Tibial nerve (tissue), 4 donors: ENCODE data around the gene TMEM168. TPM values are rescaled to one million over a fixed set of nuclear protein-coding genes. Genes with fewer than 3 reads are reported as not detected.

Source experiments
- DNase-seq, 2 donors: peaks; one replicate each; pipeline ENCODE4 v3.0.0-alpha.2; 2019; ENCODE audit warnings: low spot score in 2 of 2
- H3K27ac ChIP-seq, 4 donors: fragments of 200-600 bp; sonication (generic) in 3 of 4; one replicate each; pipeline ENCODE4 v1.5.1; 2017 to 2019; ENCODE audit warnings: mild to moderate bottlenecking in 1 of 4
- H3K27me3 ChIP-seq, 2 donors: fragments of 200-600 bp; sonication (generic) in 1 of 2; one replicate each; pipeline versions ENCODE4 v1.5.1 to v1.6.0; 2017 to 2019
- H3K36me3 ChIP-seq, 3 donors: fragments of 200-600 bp; sonication (generic); one replicate each; pipeline ENCODE4 v1.5.1; 2018 to 2019
- H3K4me1 ChIP-seq, 4 donors: fragments of 200-600 bp; sonication (generic) in 3 of 4; one replicate each; pipeline ENCODE4 v1.5.1; 2017 to 2019
- H3K4me3 ChIP-seq, 4 donors: fragments of 200-600 bp; sonication (generic) in 3 of 4; one replicate each; pipeline ENCODE4 v1.5.1; 2017 to 2019; ENCODE audit warnings: mild to moderate bottlenecking in 1 of 4, moderate library complexity in 1 of 4
- H3K9me3 ChIP-seq, 4 donors: fragments of 200-600 bp; sonication (generic) in 3 of 4; one replicate each; pipeline ENCODE4 v1.5.1; 2017 to 2019
- CTCF ChIP-seq, 5 experiments: fragments of 200-600 bp in 3 of 5; fragments of 450-650 bp in 2 of 5; sonication (generic) in 3 of 5; IDR thresholded peaks; one replicate each; pipeline ENCODE4 v1.5.1; 2016 to 2019; ENCODE audit warnings: antibody characterized with exemption in 5 of 5, mild to moderate bottlenecking in 3 of 5, moderate library complexity in 2 of 5
- EP300 ChIP-seq, 2 donors: sonication (generic); formaldehyde crosslinking; IDR thresholded peaks; one replicate each; pipeline ENCODE4 v1.6.1; 2017; ENCODE audit warnings: antibody characterized with exemption in 2 of 2, mild to moderate bottlenecking in 1 of 2
- POLR2A ChIP-seq, 2 donors: fragments of 450-650 bp; IDR thresholded peaks; one replicate each; pipeline ENCODE4 v1.6.1; 2017; ENCODE audit warnings: antibody characterized with exemption in 2 of 2, mild to moderate bottlenecking in 2 of 2, moderate library complexity in 2 of 2
- WGBS, 2 donors: methylation state at CpG; one replicate each; pipeline ENCODE4 v1.1.5; 2018; 5-methylcytosine and 5-hydroxymethylcytosine counted together
- total RNA-seq, 4 donors: library from RNA; depleted of rRNA; stranded (reverse); fragments of >200 nt; gene quantifications; one replicate each; pipeline ENCODE4 v1.1.0, GENCODE V29; 2016

The TMEM168 gene
- total RNA-seq, 4 donors from 2014 or later, result 15.6 to 30.6 (median 28.4) TPM

GRCh38 chr7:112790586-112791003 is 402 bp upstream of the TMEM168 start:
- WGBS, 2 donors, result 22 to 57% methylated on average over 4 to 12 of the region's 12 CpGs
- H3K4me1 ChIP-seq, result peaks cover 0 to 20% (median 10%) of the 10 kb centered on the region in 4 donors
- no peaks in the 10 kb centered on the region for H3K36me3 ChIP-seq

GRCh38 chr7:112789453-112789816 is 758 bp downstream of the TMEM168 start:
- DNase-seq, result no peak
- no peak for TF ChIP-seq EP300 (IDR thresholded peaks at IDR 0.05)
- TF ChIP-seq CTCF (IDR thresholded peaks at IDR 0.05), result no peak
- TF ChIP-seq POLR2A (IDR thresholded peaks at IDR 0.05), result no peak
- Histone ChIP-seq H3K36me3 (peaks cover 0 to 5% (median 0%) of the 10 kb centered on the region in 3 donors), H3K27ac (peak overlapping the region; percentile 64 to 91 (median 88)), H3K4me1 (peaks cover 0 to 20% (median 10%) of the 10 kb centered on the region in 4 donors), H3K27me3 (no peaks in the 10 kb centered on the region), H3K4me3 (peak overlapping the region; percentile 65 to 97 (median 78)), H3K9me3 (no peaks in the 10 kb centered on the region)
- WGBS, 2 donors, result 0% methylated on average over 2 of the region's 2 CpGs

More at GRCh38 chr7:112790586-112791003, 402 bp upstream of the TMEM168 start:
- Histone ChIP-seq H3K27me3 (no peaks in the 10 kb centered on the region), H3K4me3 (peak overlapping the region; percentile 65 to 97 (median 78)), H3K9me3 (no peaks in the 10 kb centered on the region), H3K27ac (peak overlapping the region; percentile 64 to 91 (median 88))
- DNase-seq, result no peak
- TF ChIP-seq CTCF (IDR thresholded peaks at IDR 0.05) (no peak), EP300 (IDR thresholded peaks at IDR 0.05) (no peak), POLR2A (IDR thresholded peaks at IDR 0.05) (no peak)

GRCh38 chr7:112788778-112789343 is 1.3 kb downstream of the TMEM168 start:
- Histone ChIP-seq H3K27me3 (no peaks in the 10 kb centered on the region), H3K4me3 (peak overlapping the region; percentile 65 to 97 (median 78)), H3K4me1 (peaks cover 0 to 20% (median 10%) of the 10 kb centered on the region in 4 donors), H3K9me3 (no peaks in the 10 kb centered on the region), H3K27ac (no peak overlapping the region), H3K36me3 (peaks cover 0 to 10% (median 0%) of the 10 kb centered on the region in 3 donors)
- WGBS, 2 donors, result 89 to 96% methylated on average over 3 of the region's 3 CpGs
- no peak for DNase-seq
- no peak for TF ChIP-seq EP300 (IDR thresholded peaks at IDR 0.05)
- no peak for TF ChIP-seq POLR2A (IDR thresholded peaks at IDR 0.05)
- TF ChIP-seq CTCF (IDR thresholded peaks at IDR 0.05), result no peak

DNA sequence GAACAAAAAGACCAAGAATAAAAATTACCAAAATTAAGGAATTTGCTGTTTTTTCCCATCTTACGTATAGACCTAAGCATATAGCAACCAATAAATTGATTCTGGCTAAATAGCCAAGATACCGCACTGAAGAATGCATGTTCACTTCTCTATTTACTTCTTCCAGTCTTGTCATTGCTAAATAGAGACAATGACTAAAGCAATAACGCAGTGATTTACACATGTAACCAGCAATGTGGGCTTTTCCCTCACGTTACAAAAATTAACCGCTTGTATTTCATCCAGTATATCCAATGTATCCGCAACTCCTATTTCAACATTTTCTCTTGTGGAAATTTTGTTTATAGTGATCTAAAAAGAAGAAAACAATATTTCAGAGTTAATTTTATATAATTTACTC is 5.6 kb downstream of the TMEM168 start:
- no peak for TF ChIP-seq CTCF (IDR thresholded peaks at IDR 0.05)
- no peak for TF ChIP-seq EP300 (IDR thresholded peaks at IDR 0.05)
- no peak for TF ChIP-seq POLR2A (IDR thresholded peaks at IDR 0.05)
- no peak for DNase-seq
- peaks cover 0 to 27% (median 13%) of the 10 kb centered on the region in 4 donors for H3K4me1 ChIP-seq
- no peaks in the 10 kb centered on the region for H3K27me3 ChIP-seq
- H3K4me3 ChIP-seq, result no peak overlapping the region
- H3K27ac ChIP-seq, result no peak overlapping the region
- no peaks in the 10 kb centered on the region for H3K9me3 ChIP-seq
- 94% methylated on average over 6 of the region's 6 CpGs for WGBS, 2 donors
- H3K36me3 ChIP-seq, result peaks cover 0 to 13% (median 0%) of the 10 kb centered on the region in 3 donors

DNA sequence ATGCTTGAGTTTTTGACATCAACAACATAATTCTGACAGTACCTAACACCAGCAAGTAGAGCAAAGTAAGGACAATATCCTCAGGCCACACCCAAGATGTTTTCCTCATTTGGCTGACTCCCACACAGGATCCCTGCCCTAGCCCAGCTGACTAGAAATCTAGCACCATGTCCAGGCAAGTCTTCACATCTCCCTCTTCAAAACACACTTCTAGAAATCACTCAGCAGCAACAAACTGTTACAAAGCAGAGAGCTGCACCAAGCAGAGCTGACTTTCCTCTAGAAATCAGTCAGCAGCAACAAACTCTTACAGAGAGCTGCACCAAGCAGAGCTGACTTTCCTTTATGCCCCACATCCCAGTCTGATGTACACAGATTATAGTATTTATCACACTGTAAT is 7.7 kb downstream of the TMEM168 start:
- no peaks in the 10 kb centered on the region for H3K9me3 ChIP-seq
- no peak overlapping the region for H3K27ac ChIP-seq
- no peak for DNase-seq
- no peaks in the 10 kb centered on the region for H3K27me3 ChIP-seq
- peaks cover 0 to 12% (median 2%) of the 10 kb centered on the region in 4 donors for H3K4me1 ChIP-seq
- peaks cover 0 to 26% (median 0%) of the 10 kb centered on the region in 3 donors for H3K36me3 ChIP-seq
- no peak for TF ChIP-seq POLR2A (IDR thresholded peaks at IDR 0.05)
- TF ChIP-seq EP300 (IDR thresholded peaks at IDR 0.05), result no peak
- no peak for TF ChIP-seq CTCF (IDR thresholded peaks at IDR 0.05)
- no peak overlapping the region for H3K4me3 ChIP-seq
